Upper lobe of left lung (tissue), 4 donors: Measurements from ENCODE around the gene RPLP2.

Source experiments
- CTCF ChIP-seq, 6 experiments: fragments of 450-650 bp in 4 of 6; fragments of 200-600 bp in 2 of 6; sonication (generic) in 2 of 6; IDR thresholded peaks; one replicate each; pipeline ENCODE4 v1.5.1; 2016 to 2019; ENCODE audit warnings: antibody characterized with exemption in 6 of 6
- POLR2A ChIP-seq, 4 donors: fragments of 450-650 bp; IDR thresholded peaks; one replicate each; pipeline ENCODE4 v1.5.1; 2016 to 2017; ENCODE audit warnings: antibody characterized with exemption in 4 of 4, mild to moderate bottlenecking in 2 of 4
- POLR2AphosphoS5 ChIP-seq, 2 donors: sonication (generic); formaldehyde crosslinking; IDR thresholded peaks; one replicate each; pipeline ENCODE4 v1.5.1; 2017; ENCODE audit warnings: antibody characterized with exemption in 2 of 2

DNA sequence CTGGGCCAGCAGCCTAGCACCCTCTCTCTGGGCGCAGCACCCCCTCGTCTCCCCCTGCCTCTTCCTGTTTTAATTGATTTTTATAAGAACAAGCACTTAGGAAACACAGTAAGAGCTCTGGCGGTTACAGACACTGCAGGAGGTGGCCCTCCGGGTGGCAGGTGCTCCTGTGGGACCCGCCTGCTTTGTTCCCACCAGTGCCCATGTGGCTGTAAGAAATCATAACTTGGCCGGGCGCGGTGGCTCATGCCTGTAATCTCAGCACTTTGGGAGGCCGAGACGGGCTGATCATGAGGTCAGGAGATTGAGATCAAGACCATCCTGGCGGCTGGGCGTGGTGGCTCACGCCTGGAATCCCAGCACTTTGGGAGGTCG, 51.3 kb downstream of the RPLP2 start:
- TF ChIP-seq POLR2A (IDR thresholded peaks at IDR 0.05): no peak
- TF ChIP-seq CTCF (IDR thresholded peaks at IDR 0.05): no peak
- no peak for TF ChIP-seq POLR2AphosphoS5 (IDR thresholded peaks at IDR 0.05)
